Hypothalamus (tissue), 51 donors: Measurements from ENCODE around the gene DHX35.

Experiments
- DNase-seq, 51 donors: peaks; one replicate each; lab custom pipeline; 2025; lab: John Stamatoyannopoulos, UW

Gene DHX35, protein sequence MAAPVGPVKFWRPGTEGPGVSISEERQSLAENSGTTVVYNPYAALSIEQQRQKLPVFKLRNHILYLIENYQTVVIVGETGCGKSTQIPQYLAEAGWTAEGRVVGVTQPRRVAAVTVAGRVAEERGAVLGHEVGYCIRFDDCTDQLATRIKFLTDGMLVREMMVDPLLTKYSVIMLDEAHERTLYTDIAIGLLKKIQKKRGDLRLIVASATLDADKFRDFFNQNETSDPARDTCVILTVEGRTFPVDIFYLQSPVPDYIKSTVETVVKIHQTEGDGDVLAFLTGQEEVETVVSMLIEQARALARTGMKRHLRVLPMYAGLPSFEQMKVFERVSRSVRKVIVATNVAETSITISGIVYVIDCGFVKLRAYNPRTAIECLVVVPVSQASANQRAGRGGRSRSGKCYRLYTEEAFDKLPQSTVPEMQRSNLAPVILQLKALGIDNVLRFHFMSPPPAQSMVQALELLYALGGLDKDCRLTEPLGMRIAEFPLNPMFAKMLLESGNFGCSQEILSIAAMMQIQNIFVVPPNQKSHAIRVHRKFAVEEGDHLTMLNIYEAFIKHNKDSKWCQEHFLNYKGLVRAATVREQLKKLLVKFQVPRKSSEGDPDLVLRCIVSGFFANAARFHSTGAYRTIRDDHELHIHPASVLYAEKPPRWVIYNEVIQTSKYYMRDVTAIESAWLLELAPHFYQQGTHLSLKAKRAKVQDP

DNA sequence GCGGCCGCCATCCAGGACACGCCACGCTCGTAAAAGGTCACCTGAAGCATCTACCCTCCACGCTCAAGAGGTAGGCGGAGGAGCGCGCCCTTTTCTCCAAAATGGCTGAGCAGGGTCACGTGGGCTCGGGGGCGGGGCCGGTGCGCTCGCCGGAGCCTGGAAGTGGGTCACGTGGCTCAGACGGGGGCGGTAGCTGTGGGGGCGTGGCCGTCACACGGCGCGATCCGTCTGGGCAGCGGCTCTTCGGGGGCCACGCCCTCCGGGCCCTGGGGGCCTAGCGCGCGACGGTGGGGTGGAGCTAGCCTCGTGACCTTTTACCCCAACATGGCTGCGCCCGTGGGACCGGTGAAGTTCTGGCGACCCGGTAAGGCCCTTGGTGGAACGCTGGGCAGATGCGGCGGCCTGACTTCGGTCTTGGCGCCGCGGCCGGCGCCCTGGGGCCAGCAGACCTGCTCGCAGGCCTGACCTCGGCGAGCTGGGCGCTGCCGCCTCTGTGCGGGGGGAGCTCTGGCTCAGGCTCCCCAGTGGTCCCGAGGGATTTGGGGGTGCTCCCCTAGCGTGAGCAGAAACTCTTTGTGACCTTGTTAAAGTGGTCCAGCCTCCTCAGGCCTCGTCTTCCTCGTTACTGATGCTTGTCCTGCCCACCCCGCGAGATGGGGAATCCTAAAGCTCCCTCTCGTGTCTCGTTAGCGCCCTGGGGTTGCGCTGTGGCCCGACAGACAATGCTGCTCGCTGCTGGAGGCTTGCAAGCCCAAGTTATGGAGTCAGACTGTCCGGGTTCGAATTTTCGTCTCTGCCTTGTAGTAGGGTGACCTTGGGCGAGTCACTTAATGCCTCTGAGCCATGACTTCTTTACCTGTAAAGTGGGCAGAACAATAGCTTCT lies at the start of gene DHX35:
DHX35 (plus strand) TSS at position 301 of the 884 bp plus-strand sequence; CDS start at position 325, 24 bp downstream.
- DNase-seq: peak; percentile 63 to 99 (median 95)

DNA sequence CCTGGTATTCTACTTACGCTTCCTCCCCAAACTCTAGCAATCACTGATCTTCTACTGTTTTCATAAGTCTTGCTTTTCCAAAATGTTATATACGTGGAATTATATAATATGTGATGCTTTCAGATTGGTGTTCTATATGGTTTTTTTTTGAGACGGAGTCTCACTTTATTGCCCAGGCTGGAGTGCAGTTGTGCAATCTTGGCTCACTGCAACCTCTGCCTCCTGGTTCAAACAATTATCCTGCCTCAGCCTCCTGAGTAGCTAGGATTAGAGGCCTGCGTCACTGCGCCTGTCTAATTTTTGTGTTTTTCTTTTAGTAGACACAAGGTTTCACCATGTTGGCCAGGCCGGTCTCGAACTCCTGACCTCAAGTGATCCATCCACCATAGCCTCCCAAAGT lies 46.8 kb upstream of the DHX35 start:
- no peak for DNase-seq

DNA sequence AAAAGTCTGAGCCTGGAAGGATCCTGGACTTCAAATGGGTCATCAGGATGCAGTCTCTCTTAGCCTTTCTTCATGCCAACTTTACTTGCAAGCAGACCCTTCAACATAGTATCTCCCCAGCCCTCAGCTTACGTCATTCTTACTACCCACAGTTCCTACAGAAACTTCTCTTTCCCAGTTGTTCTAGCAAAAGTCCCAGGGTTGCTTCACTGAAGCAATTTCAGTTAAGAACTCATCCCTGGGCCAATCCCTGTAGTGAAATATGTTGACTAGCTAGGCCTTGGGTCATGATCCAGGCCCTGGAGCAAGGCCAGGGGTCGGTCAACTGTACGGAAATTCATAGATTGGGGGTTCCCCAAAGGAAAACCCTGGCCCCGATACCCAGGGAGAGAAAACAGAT lies 44.5 kb upstream of the DHX35 start:
- DNase-seq: no peak

DNA sequence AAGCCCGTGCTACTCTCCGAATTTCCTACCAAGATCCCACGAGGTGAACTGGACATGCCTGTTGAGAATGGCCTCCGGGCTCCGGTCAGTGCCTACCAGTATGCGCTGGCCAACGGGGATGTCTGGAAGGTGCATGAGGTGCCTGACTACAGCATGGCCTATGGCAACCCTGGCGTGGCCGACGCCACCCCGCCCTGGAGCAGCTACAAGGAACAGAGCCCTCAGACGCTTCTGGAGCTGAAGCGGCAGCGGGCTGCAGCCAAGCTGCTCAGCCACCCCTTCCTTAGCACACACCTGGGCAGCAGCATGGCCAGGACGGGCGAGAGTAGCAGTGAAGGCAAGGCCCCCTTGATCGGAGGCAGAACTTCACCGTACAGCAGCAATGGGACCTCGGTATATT lies 44.0 kb upstream of the DHX35 start:
- no peak for DNase-seq

DNA sequence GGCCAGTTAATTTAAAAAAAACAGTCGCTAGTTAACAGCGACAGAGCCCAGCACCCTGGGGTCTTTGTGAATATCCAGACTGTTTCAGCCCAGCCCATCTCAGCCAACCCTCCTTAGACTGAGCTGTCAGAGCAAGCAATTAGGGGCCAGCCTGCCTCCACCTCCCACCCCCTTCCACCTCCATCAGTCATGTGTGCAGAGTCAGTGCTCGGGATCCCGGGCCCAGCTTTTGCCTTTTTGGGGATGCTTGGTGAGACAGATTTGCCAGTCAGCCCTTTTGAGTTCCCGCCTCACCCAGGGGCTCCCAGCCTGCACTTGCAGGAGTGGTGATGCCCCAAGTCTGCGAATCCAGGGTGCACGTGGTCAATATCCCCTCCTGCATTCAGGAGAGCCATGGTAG lies 42.5 kb upstream of the DHX35 start:
- no peak for DNase-seq

DNA sequence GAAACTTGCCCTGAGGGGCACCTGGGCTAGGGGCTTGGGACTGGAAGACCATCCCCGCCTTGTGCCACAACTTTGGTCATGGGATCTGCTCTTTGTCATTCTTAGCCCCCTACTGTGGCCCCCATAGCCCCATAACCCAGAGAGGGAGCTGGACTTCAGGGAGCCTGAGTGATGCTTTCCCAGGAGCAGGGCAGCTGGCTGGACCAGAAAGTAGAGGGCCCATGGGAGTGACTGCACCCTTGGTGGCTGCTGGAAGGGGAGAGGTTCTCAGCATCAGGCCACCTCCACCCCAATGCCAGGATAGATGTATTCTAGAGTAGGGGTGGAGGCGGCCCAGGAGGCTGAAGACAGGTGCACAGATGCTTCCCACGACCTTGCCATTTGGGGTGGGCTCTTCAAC lies 41.7 kb upstream of the DHX35 start:
- DNase-seq: no peak

DNA sequence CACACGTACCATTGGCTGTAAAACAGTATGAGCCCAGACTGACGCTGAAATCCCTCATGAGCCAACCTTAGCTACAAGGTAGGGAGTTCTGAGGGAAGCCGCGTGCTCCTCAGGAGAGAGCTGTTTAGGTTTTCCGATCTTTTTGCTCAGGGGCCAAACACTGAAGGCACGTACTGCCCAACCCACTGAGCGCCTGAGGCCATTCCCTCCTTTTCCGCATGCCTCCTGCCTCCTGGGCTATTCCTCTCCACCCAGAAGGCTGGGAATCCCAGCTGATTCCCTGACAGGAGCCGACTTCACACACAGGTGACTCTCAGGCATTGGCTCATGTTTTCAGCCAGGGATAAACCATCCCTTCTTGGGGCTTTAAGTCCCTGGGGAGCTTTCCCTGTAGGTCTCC lies 41.3 kb upstream of the DHX35 start:
- no peak for DNase-seq

DNA sequence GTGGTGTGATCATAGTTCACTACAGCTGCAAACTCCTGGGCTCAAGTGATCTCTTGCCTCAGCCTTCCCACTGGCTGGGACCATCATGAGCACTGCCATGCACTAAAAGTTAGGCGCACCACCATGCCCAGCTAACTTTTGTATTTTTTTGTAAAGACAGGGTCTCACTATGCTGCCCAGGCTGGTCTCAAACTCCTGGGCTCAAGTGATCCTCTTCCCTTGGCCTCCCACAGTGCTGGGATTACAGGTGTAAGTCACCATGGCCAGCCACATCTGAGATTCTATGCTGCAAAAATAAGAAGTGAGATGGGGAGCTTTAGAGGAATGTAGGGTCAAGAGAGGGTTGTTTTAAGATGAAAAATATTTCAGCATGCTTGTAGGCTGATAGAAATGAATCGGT lies 37.4 kb upstream of the DHX35 start:
- no peak for DNase-seq

DNA sequence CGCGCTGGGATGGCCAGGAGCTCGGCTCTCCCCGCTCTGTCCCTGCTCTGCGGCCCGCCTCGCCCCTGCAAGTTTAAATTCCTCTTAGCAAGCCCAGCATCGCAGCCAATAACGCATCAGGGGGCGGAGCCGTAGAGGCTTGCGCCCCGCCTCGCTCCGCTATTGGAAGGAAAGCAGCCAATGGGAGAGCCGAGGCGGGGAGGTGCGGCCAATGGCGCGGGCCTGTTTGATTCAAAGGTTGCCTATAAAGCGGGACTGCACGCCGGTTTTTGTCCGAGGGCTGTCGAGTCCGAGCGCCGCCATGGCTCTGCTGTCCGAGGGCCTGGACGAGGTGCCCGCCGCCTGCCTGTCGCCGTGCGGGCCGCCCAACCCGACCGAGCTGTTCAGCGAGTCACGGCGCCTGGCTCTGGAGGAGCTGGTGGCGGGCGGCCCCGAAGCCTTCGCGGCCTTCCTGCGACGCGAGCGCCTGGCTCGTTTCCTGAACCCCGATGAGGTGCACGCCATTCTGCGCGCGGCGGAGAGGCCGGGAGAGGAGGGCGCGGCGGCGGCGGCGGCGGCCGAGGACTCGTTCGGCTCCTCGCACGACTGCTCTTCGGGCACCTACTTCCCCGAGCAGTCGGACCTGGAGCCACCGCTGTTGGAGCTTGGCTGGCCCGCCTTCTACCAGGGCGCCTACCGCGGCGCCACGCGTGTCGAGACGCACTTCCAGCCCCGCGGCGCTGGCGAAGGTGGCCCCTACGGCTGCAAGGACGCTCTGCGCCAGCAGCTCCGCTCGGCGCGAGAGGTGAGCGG lies 35.8 kb upstream of the DHX35 start, which contains the start of gene FAM83D:
FAM83D (plus strand) TSS at position 276 of the 792 bp plus-strand sequence; CDS start at position 302, 26 bp downstream.
- DNase-seq: peak; percentile 15 to 95 (median 86)

DNA sequence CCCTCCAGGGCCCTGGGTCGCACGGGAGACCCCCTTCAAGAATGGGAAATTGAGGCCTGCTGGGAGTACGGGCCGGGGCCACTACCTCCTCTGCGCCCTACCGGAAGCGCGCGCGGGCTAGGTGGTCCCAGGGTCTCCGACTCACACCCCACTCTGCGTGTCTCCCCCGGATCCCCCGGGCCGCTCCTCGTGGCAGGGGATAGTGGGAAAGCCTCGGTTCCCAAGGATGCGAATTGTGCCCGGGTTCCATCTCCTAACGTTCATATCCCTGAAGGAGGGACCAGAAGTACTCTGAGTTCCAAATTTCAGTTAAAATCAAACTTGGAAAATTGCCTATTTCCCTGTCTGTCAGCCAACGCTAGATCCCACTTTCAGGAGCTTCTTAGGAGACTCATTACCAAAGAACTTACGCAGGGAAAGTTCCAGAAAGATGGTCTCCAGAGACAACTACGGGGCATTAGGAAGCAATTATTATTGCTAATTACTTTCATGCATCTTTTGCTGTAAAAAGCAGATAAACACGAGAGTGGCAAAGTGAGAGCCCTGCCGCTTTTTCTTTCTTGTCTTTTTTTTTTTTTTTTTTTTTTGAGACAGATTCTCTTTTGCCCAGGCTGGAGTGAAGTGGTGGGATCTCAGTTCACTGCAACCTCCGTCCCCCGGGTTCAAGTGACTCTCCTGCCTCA lies 35.1 kb upstream of the DHX35 start:
- no peak for DNase-seq

DNA sequence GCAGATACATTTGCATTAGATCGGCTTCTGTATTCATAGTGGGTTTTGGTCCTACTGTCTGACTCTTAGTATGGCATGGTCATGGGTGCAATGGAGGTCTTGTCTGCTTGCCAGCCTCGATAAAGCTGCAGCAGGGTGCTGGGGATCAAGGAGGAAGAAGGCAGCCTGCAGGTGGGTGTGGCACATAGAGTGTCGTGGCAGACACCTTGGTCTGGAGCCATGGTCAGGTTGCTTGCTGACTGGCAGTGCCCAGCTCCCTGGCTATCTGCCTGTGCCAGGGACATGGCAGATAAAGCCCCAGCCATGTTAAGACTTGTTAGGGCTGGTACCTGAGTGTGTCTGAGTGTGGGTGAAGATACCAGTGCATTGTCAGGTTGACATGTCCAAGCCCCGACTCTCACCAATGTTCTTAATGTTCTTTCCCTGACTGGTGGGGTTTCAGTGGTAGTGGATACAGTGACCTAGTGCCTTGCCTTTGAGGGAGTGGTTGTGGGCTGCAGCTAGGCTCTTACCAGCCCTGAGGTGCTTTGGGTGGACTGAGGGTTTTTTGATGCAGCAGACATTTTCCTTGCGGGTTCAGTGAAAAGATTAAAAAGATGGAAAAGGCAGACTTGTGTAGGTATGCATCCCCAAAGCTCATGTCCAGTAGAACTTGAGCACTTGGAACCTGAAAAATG lies 34.1 kb upstream of the DHX35 start:
- DNase-seq: no peak

DNA sequence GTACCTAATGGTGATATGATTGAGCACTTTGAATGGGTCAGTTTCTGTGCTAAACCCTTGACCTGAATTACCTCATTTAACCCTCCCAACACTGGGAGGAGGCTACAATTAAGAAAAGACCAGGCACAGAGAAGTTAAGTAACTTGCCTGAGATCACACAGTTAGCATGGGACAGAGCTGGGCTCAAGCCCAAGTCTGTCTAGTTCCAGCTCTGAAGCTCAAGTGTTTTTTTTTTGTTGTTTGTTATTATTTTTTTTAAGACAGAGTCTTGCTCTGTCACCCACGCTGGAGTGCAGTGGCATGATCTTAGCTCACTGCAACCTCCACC lies 31.9 kb upstream of the DHX35 start:
- no peak for DNase-seq

DNA sequence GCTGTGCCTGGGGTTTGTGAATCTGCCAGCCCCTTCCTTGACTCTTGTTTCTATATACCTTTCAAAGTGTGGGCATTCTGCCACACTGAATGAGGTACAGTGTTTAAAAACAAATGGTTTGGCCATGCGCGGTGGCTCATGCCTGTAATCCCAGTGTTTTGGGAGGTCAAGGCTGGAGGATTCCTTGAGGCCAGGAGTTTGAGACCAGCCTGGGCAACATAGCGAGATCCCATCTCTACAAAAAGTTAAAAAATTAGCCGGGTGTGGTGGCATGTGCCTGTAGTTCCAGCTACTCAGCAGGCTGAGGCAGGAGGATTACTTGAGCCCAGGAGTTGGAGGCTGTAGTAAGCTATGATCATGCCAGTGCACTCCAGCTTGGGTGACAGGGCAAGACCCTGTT lies 30.2 kb upstream of the DHX35 start:
- no peak for DNase-seq

DNA sequence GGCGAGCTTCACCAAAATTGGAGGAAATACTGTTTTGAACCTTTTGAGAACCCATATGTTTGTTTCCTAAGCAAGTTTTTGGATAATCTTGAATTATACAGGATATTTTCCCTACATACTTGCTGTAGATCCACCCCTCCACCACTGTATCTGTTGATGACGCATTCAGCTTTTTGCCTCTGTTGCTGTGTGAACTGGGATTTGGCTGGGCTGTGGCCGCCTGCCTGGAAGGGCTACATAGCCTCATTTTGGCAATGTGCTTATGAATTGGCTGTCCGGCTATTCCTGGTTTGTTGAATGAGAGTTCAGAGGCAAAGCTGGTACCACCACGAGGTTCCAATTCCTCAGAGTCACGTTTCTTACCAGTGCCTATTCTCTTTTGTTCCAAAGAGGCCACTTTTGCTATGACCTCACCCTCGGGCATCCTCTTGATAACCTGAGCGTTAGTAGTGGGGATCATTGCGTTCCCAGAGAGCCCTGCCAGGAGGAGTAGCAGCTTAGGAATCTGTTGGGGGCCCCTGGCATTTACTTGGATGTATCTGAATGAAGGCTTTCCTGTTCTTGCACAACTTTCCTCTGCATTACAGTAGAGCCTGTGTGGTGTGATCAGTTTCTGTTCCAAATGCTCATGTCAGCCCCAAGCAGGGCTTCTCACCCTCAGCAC lies 29.6 kb upstream of the DHX35 start:
- DNase-seq: peak in 1 of 51 donors; percentile 7

DNA sequence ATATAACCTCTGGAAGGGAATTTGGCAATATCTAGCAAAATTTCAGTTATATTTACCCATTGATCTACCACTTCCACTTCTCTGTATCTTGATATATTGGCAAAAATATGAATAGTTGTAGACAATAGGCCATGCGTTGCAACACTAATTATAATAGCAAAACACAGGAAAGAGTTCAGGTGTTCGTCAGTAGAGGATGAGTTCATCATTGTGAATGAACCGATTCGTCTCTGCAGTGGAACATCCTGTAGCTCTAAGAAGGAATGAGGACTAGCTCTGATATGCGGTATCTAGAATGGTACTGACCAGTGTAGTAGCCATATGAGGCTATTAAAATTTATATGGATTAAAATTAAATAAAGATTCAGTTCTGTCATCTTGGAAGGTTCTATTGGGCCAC lies 27.6 kb upstream of the DHX35 start:
- no peak for DNase-seq

DNA sequence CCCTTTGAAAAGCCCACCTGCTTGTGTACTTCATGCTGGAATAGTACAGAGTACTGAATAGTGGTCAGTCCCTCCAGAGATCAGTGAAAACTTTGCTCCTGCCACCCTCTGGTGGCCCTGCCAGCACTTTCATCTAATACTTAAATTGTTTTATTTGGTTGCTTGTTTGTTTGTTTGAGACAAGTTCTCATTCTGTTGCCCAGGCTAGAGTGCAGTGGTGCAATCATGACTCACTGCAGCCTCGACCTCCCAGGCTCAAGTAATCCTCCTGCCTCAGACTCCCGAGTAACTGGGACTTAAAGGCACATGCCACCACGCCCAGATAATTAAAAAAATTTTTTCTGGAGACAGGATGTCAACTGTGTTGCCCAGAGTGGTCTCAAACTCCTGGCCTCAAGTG lies 26.9 kb upstream of the DHX35 start:
- DNase-seq: no peak

DNA sequence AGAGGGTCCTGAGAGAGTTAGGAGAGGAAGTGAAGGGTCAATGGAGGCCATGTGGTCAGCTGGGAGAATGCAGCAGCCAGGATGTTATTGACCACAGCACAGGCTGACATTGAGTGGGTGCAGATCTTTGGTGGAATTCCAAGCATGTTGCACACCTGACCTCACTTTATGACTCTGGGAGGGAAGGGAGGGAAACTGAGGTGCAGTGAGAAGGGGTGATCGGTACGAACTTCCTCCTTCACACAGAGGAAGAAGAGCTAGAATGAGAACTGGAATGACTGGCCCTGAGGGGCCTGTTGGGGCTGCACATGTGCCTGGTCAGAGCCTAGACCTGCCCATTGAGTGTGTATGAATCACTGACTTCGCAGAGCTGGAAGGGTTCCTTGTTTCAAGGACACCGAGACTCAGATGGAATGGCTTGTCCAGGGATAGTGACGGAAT lies 26.2 kb upstream of the DHX35 start:
- no peak for DNase-seq

DNA sequence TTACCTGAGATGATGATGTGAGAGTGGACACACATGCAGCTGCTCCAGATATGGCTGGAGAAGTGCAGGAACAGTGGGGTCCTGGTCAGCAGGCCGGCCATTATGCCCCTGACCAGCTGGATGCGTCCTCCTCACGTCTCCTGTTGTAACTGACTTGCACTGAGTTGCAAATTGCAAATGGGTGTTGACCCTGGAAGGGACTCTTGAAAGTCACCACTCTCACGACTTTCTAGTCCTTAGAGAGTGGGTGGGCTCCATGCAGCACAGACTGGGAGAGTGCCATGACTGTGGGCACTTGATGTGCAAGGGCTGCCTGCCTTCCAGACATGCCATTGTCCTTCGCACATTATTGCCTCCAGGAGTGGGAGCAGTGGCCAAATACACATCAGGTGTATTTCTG lies 25.1 kb upstream of the DHX35 start:
- DNase-seq: no peak
